ENCODE measurements around the gene ADAM12.

The ADAM12 gene

GRCh38 chr10:126387931-126388911, at the start of gene ADAM12:
ADAM12 (minus strand) TSS chr10:126388477; CDS start chr10:126388145, 332 bp downstream.
- DNase-seq = no peak

- no peak for DNase-seq
Observed at GRCh38 chr10:126437635-126438406, 49.5 kb upstream of the ADAM12 start.

- no peak for DNase-seq
Observed at GRCh38 chr10:126434235-126434634, 46.0 kb upstream of the ADAM12 start.

GRCh38 chr10:126433351-126433750, 45.1 kb upstream of the ADAM12 start:
- DNase-seq = no peak

- no peak for DNase-seq
Observed at GRCh38 chr10:126432507-126432906, 44.2 kb upstream of the ADAM12 start.

GRCh38 chr10:126431816-126432215, 43.5 kb upstream of the ADAM12 start:
- no peak for DNase-seq

GRCh38 chr10:126430512-126430911, 42.2 kb upstream of the ADAM12 start:
- DNase-seq = no peak

- no peak for DNase-seq
Observed at GRCh38 chr10:126429275-126429674, 41.0 kb upstream of the ADAM12 start.

GRCh38 chr10:126425489-126426065, 37.3 kb upstream of the ADAM12 start:
- no peak for DNase-seq

- no peak for DNase-seq
Observed at GRCh38 chr10:126425032-126425431, 36.8 kb upstream of the ADAM12 start.

GRCh38 chr10:126423732-126424491, 35.6 kb upstream of the ADAM12 start:
- no peak for DNase-seq

GRCh38 chr10:126422567-126422966, 34.3 kb upstream of the ADAM12 start:
- DNase-seq = no peak

- DNase-seq = no peak
Observed at GRCh38 chr10:126421756-126422256, 33.5 kb upstream of the ADAM12 start.

GRCh38 chr10:126420567-126421300, 32.5 kb upstream of the ADAM12 start:
- no peak for DNase-seq

GRCh38 chr10:126417220-126417825, 29.0 kb upstream of the ADAM12 start:
- no peak for DNase-seq

GRCh38 chr10:126409821-126410220, 21.5 kb upstream of the ADAM12 start:
- DNase-seq = no peak

- no peak for DNase-seq
Observed at GRCh38 chr10:126408953-126409641, 20.8 kb upstream of the ADAM12 start.

- DNase-seq = no peak
Observed at GRCh38 chr10:126407831-126408230, 19.6 kb upstream of the ADAM12 start.

- DNase-seq = no peak
Observed at GRCh38 chr10:126405239-126405775, 17.0 kb upstream of the ADAM12 start.

All from NCI-H1436 treated with DMSO at 0.1 percent for 48 hours (cell line).